Measurements from ENCODE around the gene PRPF19.

Gene PRPF19

DNA sequence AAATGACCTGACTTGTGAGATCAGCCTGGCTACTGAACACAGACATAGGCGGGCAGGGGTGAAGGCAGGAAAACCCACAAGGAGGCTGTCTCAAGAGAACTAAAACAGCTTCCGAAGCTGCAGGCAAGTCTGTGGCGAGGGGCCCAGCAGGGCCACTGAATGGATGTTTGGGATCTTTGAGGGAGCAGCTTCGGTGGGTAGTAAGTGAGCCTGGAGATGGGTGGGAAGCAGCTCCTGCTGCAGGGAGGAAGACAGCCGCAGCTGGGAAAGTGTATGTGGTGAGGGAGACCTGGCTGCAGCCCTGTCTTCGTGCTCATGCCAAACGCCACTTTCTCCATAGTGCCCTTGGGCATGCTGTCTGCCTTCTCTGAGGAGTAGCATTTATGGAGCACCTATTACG, 61.0 kb downstream of the PRPF19 start:
- TF ChIP-seq, protein P1, sequence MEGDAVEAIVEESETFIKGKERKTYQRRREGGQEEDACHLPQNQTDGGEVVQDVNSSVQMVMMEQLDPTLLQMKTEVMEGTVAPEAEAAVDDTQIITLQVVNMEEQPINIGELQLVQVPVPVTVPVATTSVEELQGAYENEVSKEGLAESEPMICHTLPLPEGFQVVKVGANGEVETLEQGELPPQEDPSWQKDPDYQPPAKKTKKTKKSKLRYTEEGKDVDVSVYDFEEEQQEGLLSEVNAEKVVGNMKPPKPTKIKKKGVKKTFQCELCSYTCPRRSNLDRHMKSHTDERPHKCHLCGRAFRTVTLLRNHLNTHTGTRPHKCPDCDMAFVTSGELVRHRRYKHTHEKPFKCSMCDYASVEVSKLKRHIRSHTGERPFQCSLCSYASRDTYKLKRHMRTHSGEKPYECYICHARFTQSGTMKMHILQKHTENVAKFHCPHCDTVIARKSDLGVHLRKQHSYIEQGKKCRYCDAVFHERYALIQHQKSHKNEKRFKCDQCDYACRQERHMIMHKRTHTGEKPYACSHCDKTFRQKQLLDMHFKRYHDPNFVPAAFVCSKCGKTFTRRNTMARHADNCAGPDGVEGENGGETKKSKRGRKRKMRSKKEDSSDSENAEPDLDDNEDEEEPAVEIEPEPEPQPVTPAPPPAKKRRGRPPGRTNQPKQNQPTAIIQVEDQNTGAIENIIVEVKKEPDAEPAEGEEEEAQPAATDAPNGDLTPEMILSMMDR (conservative IDR thresholded peaks at IDR 0.05), result no peak
- H3K27ac ChIP-seq, result peak overlapping the region; percentile 68

DNA sequence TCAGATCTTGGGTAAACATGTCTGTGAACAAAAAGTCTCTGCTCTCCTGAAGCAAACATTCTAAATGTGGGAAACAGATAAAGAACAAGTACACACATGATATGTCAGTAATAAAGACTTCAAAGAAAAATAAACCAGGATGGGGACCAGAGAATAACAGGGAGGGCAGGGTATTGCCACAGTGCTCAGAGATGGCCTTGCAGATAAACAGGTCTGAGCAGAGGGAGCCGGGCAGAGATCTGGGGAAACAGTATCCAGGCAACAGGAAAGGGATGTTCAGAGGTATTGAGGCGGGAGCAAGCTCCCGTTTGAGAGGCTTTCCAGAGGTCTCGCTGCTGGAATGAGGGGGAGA, 61.5 kb downstream of the PRPF19 start:
- TF ChIP-seq, protein P1 (conservative IDR thresholded peaks at IDR 0.05), result no peak
- H3K27ac ChIP-seq, result peak overlapping the region; percentile 68

DNA sequence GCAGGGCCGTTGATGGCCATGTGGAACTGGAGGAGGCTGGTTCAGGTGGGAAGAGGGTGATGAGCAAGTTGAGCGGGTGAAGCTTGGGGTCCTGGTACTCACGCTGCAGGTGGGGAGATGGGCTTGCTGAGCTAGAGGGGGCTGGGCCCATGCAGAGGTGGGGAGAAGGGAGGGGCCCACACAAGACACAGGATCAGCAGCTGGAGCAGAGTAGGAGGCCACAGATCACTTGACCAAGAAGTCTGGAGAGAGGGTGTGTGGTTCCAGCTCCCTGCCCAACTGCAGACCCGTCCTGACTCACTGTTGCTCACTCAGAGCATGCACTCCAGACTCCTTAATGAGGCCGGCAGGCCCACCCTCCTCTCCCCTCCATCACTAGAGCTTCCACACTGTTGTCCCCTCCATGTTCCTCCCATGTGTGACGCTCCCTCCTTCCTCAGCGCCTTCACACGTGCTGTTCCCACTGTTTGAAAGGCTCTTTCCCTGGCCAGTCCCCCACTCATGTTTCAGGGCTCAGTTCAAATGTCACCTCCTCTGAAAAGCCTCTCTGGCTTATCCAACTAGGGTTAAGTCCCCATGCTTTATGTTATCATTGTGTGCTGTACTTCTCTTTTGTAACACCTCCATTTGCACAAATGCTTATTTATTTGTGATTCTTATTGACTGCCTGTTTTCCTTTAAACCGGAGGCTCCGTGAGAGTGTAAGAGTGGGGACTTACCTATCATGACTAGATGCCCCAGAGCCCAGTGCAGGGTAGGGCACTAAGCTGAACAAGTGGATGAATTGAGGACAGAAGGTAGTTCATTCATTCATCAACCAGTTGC, 62.1 kb downstream of the PRPF19 start:
- TF ChIP-seq, protein P1 (conservative IDR thresholded peaks at IDR 0.05), result no peak
- peak overlapping the region; percentile 68 for H3K27ac ChIP-seq

DNA sequence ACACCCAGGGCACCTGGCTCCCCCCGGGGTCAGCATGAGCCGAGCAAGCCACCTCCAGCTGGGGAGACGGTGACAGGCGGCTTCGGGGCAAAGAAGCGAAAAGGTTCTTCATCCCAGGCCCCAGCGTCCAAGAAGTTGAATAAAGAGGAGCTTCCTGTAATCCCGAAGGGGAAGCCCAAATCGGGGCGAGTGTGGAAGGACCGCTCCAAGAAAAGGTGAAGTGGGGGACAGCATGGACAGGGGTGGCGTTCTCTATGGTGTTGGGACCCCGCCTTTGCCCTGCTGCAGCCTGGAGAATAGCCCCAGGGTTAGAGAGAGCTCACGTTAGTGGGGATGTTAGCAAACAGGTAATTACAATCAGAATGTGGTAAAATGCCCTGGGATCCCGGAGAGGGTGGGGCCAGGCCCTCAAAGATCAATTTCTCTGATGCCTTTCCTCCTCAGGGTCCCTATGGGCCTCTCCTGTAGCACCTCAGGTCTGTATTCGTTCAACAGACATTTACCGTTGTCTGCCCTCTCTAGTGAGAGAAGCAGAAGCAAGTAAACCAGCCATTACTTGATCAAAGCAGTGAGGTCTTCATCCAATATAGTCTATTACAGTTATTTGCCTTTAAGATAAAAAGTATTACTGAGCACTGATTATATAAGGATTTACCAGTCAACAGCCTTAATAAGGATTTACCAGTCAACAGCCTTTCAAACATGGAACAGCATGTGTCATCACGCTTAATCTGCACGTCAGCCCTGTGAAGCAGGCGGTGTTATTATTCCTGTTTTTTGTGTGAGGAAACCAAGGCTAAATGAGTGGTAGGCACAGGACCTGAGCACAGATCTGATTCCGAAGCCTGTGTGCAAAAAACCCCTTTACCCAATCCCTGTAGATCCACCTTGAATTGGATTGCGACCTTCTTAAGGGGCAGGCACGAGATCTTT, 63.5 kb downstream of the PRPF19 start:
- peak overlapping the region; percentile 68 for H3K27ac ChIP-seq
- TF ChIP-seq, protein P1 (conservative IDR thresholded peaks at IDR 0.05), result no peak

DNA sequence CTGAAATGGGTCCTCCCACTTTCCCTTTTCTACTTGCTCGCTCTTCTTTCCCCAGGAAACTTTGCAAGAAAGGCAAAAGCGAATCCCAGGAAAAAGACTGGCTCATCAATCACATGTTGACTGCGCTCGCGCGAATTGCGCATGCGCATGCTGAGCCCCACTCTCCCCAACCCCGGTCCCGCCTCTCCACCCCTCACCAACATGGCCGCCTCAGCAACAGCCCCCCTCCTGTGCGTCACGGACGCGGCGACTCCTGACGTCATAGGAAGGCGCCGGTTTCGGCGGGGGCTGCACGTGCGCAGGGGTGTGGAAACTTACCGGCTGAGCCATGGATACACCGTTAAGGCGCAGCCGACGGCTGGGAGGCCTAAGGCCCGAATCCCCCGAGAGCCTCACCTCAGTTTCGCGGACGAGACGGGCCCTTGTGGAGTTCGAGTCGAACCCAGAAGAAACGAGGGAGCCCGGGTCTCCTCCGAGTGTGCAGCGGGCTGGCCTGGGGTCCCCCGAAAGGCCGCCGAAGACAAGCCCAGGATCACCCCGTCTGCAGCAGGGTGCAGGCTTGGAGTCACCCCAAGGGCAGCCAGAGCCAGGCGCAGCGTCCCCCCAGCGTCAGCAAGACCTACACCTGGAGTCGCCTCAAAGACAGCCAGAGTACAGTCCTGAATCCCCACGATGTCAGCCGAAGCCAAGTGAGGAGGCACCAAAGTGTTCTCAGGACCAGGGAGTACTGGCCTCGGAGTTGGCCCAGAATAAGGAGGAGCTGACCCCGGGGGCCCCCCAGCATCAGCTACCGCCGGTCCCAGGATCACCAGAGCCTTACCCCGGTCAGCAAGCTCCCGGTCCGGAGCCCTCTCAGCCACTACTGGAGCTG, 64.4 kb downstream of the PRPF19 start, which contains the start of gene CCDC86:
Gene CCDC86, plus strand, starts transcription at position 317 of the 871 bp plus-strand sequence. Its CDS starts 12 bp downstream, at position 329.
- TF ChIP-seq, protein P1 (conservative IDR thresholded peaks at IDR 0.05), result no peak
- H3K27ac ChIP-seq, result peak within 1 kb of the TSS; percentile 68

All from VCaP (cell line).